Stimulated activated memory B cell treated with anti-CD40 and anti-IgM and Interleukin-4, amounts not matched to agents 10 μg/mL and 1 μg/mL and 100 μg/mL, for 72 hours (primary cell): ENCODE data around the gene P4HA1.

Experiments
- ATAC-seq: fragments of 150-1000 bp; cut with Tn5 transposase; 2 replicates; pipeline ENCODE4 v1.10.0; 2021
- H3K27ac Mint-ChIP-seq: one replicate; pipeline ENCODE4 v1.8.0; 2022; ENCODE audit warnings: mild to moderate bottlenecking, mixed read lengths
- H3K27me3 Mint-ChIP-seq: one replicate; pipeline ENCODE4 v1.8.0; 2022; ENCODE audit warnings: mixed read lengths
- H3K36me3 Mint-ChIP-seq: one replicate; pipeline ENCODE4 v1.8.0; 2022; ENCODE audit warnings: mixed read lengths
- H3K4me1 Mint-ChIP-seq: one replicate; pipeline ENCODE4 v1.8.0; 2022; ENCODE audit warnings: mixed read lengths
- H3K4me3 Mint-ChIP-seq: one replicate; pipeline ENCODE4 v1.8.0; 2022; ENCODE audit warnings: mild to moderate bottlenecking, moderate library complexity, mixed read lengths
- H3K9me3 Mint-ChIP-seq: one replicate; pipeline ENCODE4 v1.8.0; 2022; ENCODE audit warnings: mixed read lengths

P4HA1 gene

GRCh38 chr10:72981882-72982529 is 114.7 kb downstream of the P4HA1 start:
- no peak for ATAC-seq
- peaks cover 27% of the 10 kb centered on the region for H3K36me3 Mint-ChIP-seq
- peaks cover 42% of the 10 kb centered on the region for H3K27me3 Mint-ChIP-seq
- no peak overlapping the region for H3K4me3 Mint-ChIP-seq
- H3K4me1 Mint-ChIP-seq, result no peaks in the 10 kb centered on the region
- no peak overlapping the region for H3K27ac Mint-ChIP-seq
- H3K9me3 Mint-ChIP-seq, result peaks cover 34% of the 10 kb centered on the region

DNA sequence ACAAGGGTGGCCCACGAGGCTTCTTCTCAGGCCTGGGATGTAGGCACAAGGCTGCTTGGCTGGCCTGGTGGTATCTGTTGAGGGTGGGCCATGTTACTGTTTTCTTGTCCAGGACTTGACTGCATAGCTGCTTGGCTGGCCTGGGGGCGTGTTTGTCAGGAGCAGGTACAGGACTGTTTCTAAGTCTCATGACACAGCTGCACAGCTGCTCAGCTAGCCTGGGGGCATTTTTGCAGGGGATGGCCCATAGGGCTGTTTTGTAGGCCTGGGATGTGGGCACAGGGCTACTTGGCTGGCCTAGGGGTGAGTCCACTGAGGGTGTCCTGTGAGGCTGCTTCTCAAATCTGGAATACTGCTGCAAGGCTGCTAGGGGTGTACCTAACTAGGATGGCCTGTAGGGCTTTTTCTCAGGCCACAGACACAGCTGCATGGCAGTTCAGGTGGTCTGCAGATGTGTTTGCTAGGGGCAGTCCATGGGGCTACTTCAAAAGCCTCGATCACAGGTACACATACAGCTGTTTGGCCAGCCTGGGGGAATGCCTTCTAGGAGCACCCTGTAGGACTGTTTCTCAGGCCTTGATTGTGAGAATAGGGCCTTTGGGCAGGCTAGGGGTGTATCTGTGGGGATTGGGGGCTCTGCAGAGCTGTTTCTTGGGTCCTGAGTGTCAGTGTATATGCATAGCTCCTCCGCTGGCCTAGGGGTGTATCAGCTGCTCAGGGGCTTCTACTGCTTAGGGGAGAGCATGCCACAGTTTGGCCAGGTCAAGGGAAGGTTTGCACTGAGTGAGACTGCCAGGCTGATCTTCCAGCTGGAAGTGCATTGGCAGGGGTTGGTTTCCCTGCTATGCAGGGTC is 115.4 kb downstream of the P4HA1 start:
- Mint-ChIP-seq H3K27ac (no peak overlapping the region), H3K36me3 (peaks cover 28% of the 10 kb centered on the region), H3K4me1 (no peaks in the 10 kb centered on the region), H3K9me3 (peaks cover 37% of the 10 kb centered on the region), H3K4me3 (no peak overlapping the region), H3K27me3 (peaks cover 44% of the 10 kb centered on the region)
- ATAC-seq, result no peak

GRCh38 chr10:72980348-72980747 is 116.3 kb downstream of the P4HA1 start:
- no peak for ATAC-seq
- Mint-ChIP-seq H3K27me3 (peaks cover 51% of the 10 kb centered on the region), H3K4me1 (no peaks in the 10 kb centered on the region), H3K9me3 (peaks cover 44% of the 10 kb centered on the region), H3K36me3 (peaks cover 28% of the 10 kb centered on the region), H3K4me3 (no peak overlapping the region), H3K27ac (no peak overlapping the region)

DNA sequence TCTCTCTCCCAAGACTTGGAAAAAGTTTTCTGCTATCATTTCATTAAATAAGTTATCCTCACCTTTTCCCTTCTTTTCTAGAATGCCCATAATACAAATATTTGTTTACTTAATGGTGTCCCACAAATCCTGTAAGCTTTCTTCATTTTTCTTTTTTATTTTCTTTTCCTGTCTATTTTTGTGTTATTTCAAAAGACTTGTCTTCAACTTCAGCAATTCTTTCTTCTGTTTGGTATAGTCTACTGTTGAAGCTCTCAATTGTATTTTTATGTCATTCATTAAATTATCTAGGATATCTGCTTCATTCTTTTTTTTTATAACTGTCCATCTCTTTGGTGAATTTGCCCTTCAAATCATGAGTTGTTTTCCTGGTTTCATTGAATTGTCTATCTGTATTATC is 117.0 kb downstream of the P4HA1 start:
- Mint-ChIP-seq H3K9me3 (peaks cover 45% of the 10 kb centered on the region), H3K4me1 (no peaks in the 10 kb centered on the region), H3K36me3 (peaks cover 28% of the 10 kb centered on the region), H3K4me3 (no peak overlapping the region), H3K27ac (no peak overlapping the region), H3K27me3 (peaks cover 57% of the 10 kb centered on the region)
- no peak for ATAC-seq

- Mint-ChIP-seq H3K27me3 (peaks cover 65% of the 10 kb centered on the region), H3K4me1 (no peaks in the 10 kb centered on the region), H3K9me3 (peaks cover 40% of the 10 kb centered on the region), H3K36me3 (peaks cover 23% of the 10 kb centered on the region), H3K27ac (no peak overlapping the region), H3K4me3 (no peak overlapping the region)
- ATAC-seq, result no peak
Observed at GRCh38 chr10:72976886-72977285, 119.8 kb downstream of the P4HA1 start.
